Measurements from ENCODE around the gene GPHB5.

GRCh38 chr14:63361790-63362189, 43.1 kb upstream of the GPHB5 start:
- TF ChIP-seq CTCF (IDR thresholded peaks at IDR 0.05; ENCODE audit: insufficient read depth, low read depth, low read length) (no peak), EZH2 (IDR thresholded peaks at IDR 0.05; ENCODE audit: insufficient read depth, low read length) (no peak)
